ENCODE results near the gene DYTN. TPM values are rescaled to one million over a fixed set of nuclear protein-coding genes. Genes with fewer than 3 reads are reported as not detected.

The DYTN gene
- total RNA-seq, 1 experiment from 2014 or later = not detected

GRCh38 chr2:206635015-206635414 lies 83.2 kb downstream of the DYTN start:
- intact Hi-C loops (cut with micrococcal nuclease) = no loop called here
- Histone ChIP-seq H4K20me1 (ENCODE audit: insufficient read depth) (no peaks in the 10 kb centered on the region), H2AFZ (ENCODE audit: low read depth, low read length, poor library complexity, severe bottlenecking) (no peak overlapping the region), H3K79me2 (ENCODE audit: insufficient read depth, low read length) (no peaks in the 10 kb centered on the region), H3K9me3 (ENCODE audit: control insufficient read depth in 1 of 2, insufficient read depth in 1 of 2, low read depth in 1 of 2, low read length in 2 of 2) (no peaks in the 10 kb centered on the region), H3K4me2 (ENCODE audit: low read length) (no peak overlapping the region), H3K36me3 (ENCODE audit: control insufficient read depth in 1 of 2, insufficient read depth in 2 of 2, low read length in 2 of 2) (no peaks in the 10 kb centered on the region), H3K9ac (ENCODE audit: low read length) (no peak overlapping the region), H3K4me1 (ENCODE audit: control insufficient read depth in 1 of 2, insufficient read depth in 2 of 2, low read length in 2 of 2) (no peaks in the 10 kb centered on the region), H3K4me3 (replicated peaks in 1 of 2; ENCODE audit: low read depth in 1 of 2, low read length in 2 of 2) (no peak overlapping the region), H3K27me3 (ENCODE audit: insufficient read depth, low read length) (0 out of 2 replicates have a peak, but pooled peaks cover 11% of the 10 kb centered on the region), H3K9me2 (ENCODE audit: insufficient read depth) (no peaks in the 10 kb centered on the region), H3K27ac (ENCODE audit: low read depth, low read length) (no peak overlapping the region)
- ChIA-PET POLR2A (no interaction called here), CTCF (no interaction called here), RAD21 (ENCODE audit: low non-redundant PET in 1 of 2, low total read pairs in 2 of 2, uncharacterized antibody in 2 of 2, unreplicated experiment in 2 of 2) (no interaction called here)
- TF ChIP-seq ZNF274 (IDR thresholded peaks at IDR 0.05; ENCODE audit: low read depth, low read length) (no peak), ELF1 (IDR thresholded peaks at IDR 0.05; ENCODE audit: borderline replicate concordance, low read depth) (no peak), ZFX (IDR thresholded peaks at IDR 0.05) (no peak), POLR2A (IDR thresholded peaks at IDR 0.05; ENCODE audit: borderline replicate concordance, extremely low read depth, insufficient read depth, insufficient read length) (no peak), EZH2 (IDR thresholded peaks at IDR 0.05) (no peak), FOSL1 (IDR thresholded peaks at IDR 0.05; ENCODE audit: low read depth) (no peak), SRF (IDR thresholded peaks at IDR 0.05; ENCODE audit: low read depth) (no peak)
- DNase-seq (ENCODE audit: low read depth, low spot score) (no peak), ATAC-seq (no peak)
- BruUV-seq (replicated peaks) = no TSS peak

- Histone ChIP-seq H2AFZ (ENCODE audit: low read depth, low read length, poor library complexity, severe bottlenecking) (no peak overlapping the region), H3K36me3 (ENCODE audit: control insufficient read depth in 1 of 2, insufficient read depth in 2 of 2, low read length in 2 of 2) (no peaks in the 10 kb centered on the region), H3K9me3 (ENCODE audit: control insufficient read depth in 1 of 2, insufficient read depth in 1 of 2, low read depth in 1 of 2, low read length in 2 of 2) (no peaks in the 10 kb centered on the region), H3K4me3 (replicated peaks in 1 of 2; ENCODE audit: low read depth in 1 of 2, low read length in 2 of 2) (no peak overlapping the region), H3K4me1 (ENCODE audit: control insufficient read depth in 1 of 2, insufficient read depth in 2 of 2, low read length in 2 of 2) (no peaks in the 10 kb centered on the region), H3K27ac (ENCODE audit: low read depth, low read length) (no peak overlapping the region), H3K27me3 (ENCODE audit: insufficient read depth, low read length) (0 out of 2 replicates have a peak, but pooled peaks cover 11% of the 10 kb centered on the region), H3K9me2 (ENCODE audit: insufficient read depth) (no peaks in the 10 kb centered on the region), H3K4me2 (ENCODE audit: low read length) (no peak overlapping the region), H4K20me1 (ENCODE audit: insufficient read depth) (no peaks in the 10 kb centered on the region), H3K9ac (ENCODE audit: low read length) (no peak overlapping the region), H3K79me2 (ENCODE audit: insufficient read depth, low read length) (no peaks in the 10 kb centered on the region)
- ATAC-seq (no peak), DNase-seq (ENCODE audit: low read depth, low spot score) (no peak)
- ChIA-PET RAD21 (ENCODE audit: low non-redundant PET in 1 of 2, low total read pairs in 2 of 2, uncharacterized antibody in 2 of 2, unreplicated experiment in 2 of 2) (no interaction called here), POLR2A (no interaction called here), CTCF (no interaction called here)
- TF ChIP-seq RAD21 (IDR thresholded peaks at IDR 0.05; ENCODE audit: low read depth) (no peak), ZNF274 (IDR thresholded peaks at IDR 0.05; ENCODE audit: low read depth, low read length) (no peak), YY1 (IDR thresholded peaks at IDR 0.05; ENCODE audit: extremely low read depth, insufficient replicate concordance, low read depth, low read length) (no peak), EZH2 (IDR thresholded peaks at IDR 0.05) (no peak), ZFX (IDR thresholded peaks at IDR 0.05) (no peak), MAX (IDR thresholded peaks at IDR 0.05) (no peak), SIN3A (IDR thresholded peaks at IDR 0.05; ENCODE audit: low read depth) (no peak), CBX3 (IDR thresholded peaks at IDR 0.05; ENCODE audit: low read depth) (no peak), ELF1 (IDR thresholded peaks at IDR 0.05; ENCODE audit: borderline replicate concordance, low read depth) (no peak), ATF3 (IDR thresholded peaks at IDR 0.05) (no peak)
- BruUV-seq (replicated peaks) = no TSS peak
- intact Hi-C loops (cut with micrococcal nuclease) = no loop called here
These were observed 86.9 kb downstream of the DYTN start for GRCh38 chr2:206631340-206631739.

All from HCT116 (cell line).